ENCODE data around the gene RRAGC.

DNA sequence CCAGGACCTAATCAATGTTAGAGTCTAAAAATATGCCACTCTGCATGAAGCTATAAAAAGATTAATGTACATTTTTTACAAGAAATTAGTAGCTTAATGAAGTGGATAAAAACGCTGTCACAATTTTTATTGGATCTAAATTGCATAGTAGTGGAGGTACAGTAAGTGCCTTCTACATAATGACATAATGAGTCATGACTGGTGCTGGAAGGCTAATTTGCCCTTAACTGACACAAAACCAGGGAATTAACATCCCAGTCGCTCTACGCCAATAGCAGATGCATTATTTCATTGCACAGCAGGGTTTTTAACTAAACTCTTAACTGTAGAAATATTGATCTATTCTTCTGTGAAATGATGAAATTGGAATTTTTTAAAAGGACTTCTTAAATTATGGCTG lies 33.3 kb downstream of the RRAGC start:
- TF ChIP-seq, protein P1, sequence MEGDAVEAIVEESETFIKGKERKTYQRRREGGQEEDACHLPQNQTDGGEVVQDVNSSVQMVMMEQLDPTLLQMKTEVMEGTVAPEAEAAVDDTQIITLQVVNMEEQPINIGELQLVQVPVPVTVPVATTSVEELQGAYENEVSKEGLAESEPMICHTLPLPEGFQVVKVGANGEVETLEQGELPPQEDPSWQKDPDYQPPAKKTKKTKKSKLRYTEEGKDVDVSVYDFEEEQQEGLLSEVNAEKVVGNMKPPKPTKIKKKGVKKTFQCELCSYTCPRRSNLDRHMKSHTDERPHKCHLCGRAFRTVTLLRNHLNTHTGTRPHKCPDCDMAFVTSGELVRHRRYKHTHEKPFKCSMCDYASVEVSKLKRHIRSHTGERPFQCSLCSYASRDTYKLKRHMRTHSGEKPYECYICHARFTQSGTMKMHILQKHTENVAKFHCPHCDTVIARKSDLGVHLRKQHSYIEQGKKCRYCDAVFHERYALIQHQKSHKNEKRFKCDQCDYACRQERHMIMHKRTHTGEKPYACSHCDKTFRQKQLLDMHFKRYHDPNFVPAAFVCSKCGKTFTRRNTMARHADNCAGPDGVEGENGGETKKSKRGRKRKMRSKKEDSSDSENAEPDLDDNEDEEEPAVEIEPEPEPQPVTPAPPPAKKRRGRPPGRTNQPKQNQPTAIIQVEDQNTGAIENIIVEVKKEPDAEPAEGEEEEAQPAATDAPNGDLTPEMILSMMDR (IDR thresholded peaks at IDR 0.05; ENCODE audit: borderline replicate concordance, extremely low read depth, low read length, poor library complexity, severe bottlenecking), result no peak
- no peak for TF ChIP-seq EZH2 (IDR thresholded peaks at IDR 0.05; ENCODE audit: borderline replicate concordance, low read depth, low read length, severe bottlenecking)

All from DND-41 (cell line).